Measurements from ENCODE around the gene TRIO. TPM values are rescaled to one million over a fixed set of nuclear protein-coding genes. Genes with fewer than 3 reads are reported as not detected.

TRIO gene
- polyA plus RNA-seq, 1 experiment = 176 TPM

DNA sequence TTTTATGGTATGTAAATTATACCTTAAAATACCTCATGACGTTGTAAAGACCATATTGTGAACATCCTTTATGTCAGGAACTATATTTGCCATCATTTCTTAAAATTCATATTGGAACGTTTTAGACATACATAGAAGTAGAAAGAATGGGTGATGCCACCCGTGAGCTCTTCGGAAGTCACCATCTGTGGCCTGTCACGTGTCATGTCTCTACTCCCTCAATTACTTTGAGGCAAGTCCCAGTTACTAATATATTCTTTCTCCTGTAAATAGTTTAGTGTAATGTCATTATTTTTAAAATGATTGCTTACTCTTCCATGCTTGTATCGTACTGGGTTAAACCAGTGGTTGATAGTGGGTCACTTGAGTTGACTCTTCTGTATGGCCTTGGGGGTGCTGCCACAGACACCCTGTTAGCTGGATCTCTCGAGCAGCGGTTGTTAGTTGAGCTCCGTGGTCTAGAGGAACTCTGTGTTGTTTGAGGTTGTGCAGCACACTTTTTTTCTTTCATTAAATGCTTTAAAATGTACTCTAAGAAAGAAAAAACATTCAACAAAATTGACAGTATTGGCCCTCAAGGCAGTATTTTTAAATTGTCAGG is 66.2 kb downstream of the TRIO start:
- TF ChIP-seq, protein P1, sequence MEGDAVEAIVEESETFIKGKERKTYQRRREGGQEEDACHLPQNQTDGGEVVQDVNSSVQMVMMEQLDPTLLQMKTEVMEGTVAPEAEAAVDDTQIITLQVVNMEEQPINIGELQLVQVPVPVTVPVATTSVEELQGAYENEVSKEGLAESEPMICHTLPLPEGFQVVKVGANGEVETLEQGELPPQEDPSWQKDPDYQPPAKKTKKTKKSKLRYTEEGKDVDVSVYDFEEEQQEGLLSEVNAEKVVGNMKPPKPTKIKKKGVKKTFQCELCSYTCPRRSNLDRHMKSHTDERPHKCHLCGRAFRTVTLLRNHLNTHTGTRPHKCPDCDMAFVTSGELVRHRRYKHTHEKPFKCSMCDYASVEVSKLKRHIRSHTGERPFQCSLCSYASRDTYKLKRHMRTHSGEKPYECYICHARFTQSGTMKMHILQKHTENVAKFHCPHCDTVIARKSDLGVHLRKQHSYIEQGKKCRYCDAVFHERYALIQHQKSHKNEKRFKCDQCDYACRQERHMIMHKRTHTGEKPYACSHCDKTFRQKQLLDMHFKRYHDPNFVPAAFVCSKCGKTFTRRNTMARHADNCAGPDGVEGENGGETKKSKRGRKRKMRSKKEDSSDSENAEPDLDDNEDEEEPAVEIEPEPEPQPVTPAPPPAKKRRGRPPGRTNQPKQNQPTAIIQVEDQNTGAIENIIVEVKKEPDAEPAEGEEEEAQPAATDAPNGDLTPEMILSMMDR (IDR thresholded peaks at IDR 0.05; ENCODE audit: insufficient read depth, low read depth, low read length) = no peak
- CTCF ChIA-PET = interaction anchor here (0.5 to 1.0 kb wide), 4 partner anchors 25 to 144 kb away, joined by 3 to 4 read pairs (median 4); no protein-coding TSS in a partner anchor
- Histone ChIP-seq H3K4me3 (ENCODE audit: low read depth, low read length) (no peak overlapping the region), H3K36me3 (ENCODE audit: control insufficient read depth, insufficient read depth, low read length) (no peaks in the 10 kb centered on the region), H3K27me3 (ENCODE audit: control insufficient read depth, insufficient read depth, low read length) (no peaks in the 10 kb centered on the region)
- no peak for DNase-seq (ENCODE audit: low read depth)
- POLR2A ChIA-PET = no interaction called here

GRCh38 chr5:14209836-14210235 is 66.7 kb downstream of the TRIO start:
- no peak for DNase-seq (ENCODE audit: low read depth)
- POLR2A ChIA-PET = no interaction called here
- CTCF ChIA-PET = interaction anchor here (0.5 to 1.0 kb wide), 3 partner anchors 29 to 144 kb away, joined by 3 to 4 read pairs (median 4); no protein-coding TSS in a partner anchor
- TF ChIP-seq, protein P1 (IDR thresholded peaks at IDR 0.05; ENCODE audit: insufficient read depth, low read depth, low read length) = no peak
- H3K4me3 ChIP-seq (ENCODE audit: low read depth, low read length) = no peak overlapping the region
- no peaks in the 10 kb centered on the region for H3K36me3 ChIP-seq (ENCODE audit: control insufficient read depth, insufficient read depth, low read length)
- no peaks in the 10 kb centered on the region for H3K27me3 ChIP-seq (ENCODE audit: control insufficient read depth, insufficient read depth, low read length)

DNA sequence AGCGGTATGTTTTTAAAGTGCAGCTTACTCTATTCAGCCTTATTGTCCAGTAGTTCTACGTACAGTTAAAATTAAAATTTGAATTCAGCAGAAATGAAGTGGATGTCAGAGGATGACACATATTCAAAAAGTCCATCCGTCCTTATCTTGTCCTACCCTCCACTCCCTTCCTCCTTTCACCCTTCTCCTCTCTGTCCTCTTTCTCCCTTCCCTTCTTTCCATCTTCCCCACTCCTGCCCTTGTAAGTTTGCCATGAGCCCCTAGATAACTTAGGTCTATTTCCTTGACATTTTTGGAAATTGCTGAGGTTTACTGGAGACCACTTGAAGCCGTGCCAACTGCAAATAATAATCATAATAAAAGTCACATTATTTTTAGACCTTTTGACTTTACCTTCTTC is 67.6 kb downstream of the TRIO start:
- CTCF ChIA-PET = no interaction called here
- H3K27me3 ChIP-seq (ENCODE audit: control insufficient read depth, insufficient read depth, low read length) = no peaks in the 10 kb centered on the region
- POLR2A ChIA-PET = no interaction called here
- H3K4me3 ChIP-seq (ENCODE audit: low read depth, low read length) = no peak overlapping the region
- no peaks in the 10 kb centered on the region for H3K36me3 ChIP-seq (ENCODE audit: control insufficient read depth, insufficient read depth, low read length)
- DNase-seq (ENCODE audit: low read depth) = no peak
- TF ChIP-seq, protein P1 (IDR thresholded peaks at IDR 0.05; ENCODE audit: insufficient read depth, low read depth, low read length) = no peak

DNA sequence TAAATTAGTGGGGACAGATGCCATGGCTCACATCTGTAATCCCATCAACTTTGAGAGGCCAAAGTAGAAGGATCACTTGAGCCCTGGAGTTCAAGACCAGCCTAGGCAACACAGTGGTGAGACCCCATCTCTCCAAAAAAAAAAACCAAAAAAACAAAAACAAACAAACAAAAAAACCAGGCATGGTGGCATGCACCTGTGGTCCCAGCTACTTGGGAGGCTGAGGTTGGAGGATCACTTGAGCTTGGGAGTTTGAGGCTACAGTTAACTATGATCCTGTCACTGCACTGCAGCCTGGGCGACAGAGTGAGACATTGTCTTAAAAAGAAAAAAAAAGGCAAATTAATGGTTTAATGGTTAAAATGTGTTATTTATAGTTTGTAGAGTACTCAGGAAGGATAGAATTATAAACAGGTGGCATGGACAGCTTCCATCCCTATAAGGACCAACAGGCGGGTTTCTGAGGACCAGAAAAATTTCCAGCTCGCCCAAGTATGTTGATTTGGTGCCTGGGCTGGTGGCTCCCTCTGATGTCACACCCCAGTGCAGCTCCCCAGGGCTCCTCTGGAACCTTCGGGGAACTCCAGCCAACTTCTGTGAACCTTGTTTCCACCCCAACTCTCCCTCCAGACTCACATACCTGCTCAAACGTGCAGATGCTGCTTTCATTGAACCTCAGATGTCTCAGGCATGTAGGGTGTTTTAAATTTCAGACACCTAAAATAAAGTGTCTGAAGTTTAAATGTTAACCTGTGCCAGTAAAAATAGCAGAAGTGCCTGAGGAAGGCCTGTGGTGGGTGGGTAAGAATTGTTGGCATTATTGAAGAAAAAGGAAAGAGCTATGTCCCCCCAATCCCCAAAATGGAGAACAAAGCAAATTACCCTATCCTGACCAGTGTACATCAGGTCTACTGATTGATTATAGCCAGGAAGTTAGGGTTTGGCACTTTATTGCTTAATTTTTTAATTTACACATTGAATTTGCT is 69.0 kb downstream of the TRIO start:
- no peak overlapping the region for H3K4me3 ChIP-seq (ENCODE audit: low read depth, low read length)
- no peak for DNase-seq (ENCODE audit: low read depth)
- no peaks in the 10 kb centered on the region for H3K27me3 ChIP-seq (ENCODE audit: control insufficient read depth, insufficient read depth, low read length)
- H3K36me3 ChIP-seq (ENCODE audit: control insufficient read depth, insufficient read depth, low read length) = no peaks in the 10 kb centered on the region
- ChIA-PET CTCF (interaction anchor here (0.7 kb wide), 1 partner anchor 47 kb away, joined by 4 read pairs; no protein-coding TSS in a partner anchor), POLR2A (no interaction called here)
- TF ChIP-seq, protein P1 (IDR thresholded peaks at IDR 0.05; ENCODE audit: insufficient read depth, low read depth, low read length) = no peak

GRCh38 chr5:14212838-14213237 is 69.7 kb downstream of the TRIO start:
- no peak for DNase-seq (ENCODE audit: low read depth)
- no peak overlapping the region for H3K4me3 ChIP-seq (ENCODE audit: low read depth, low read length)
- no peaks in the 10 kb centered on the region for H3K27me3 ChIP-seq (ENCODE audit: control insufficient read depth, insufficient read depth, low read length)
- no peaks in the 10 kb centered on the region for H3K36me3 ChIP-seq (ENCODE audit: control insufficient read depth, insufficient read depth, low read length)
- POLR2A ChIA-PET = no interaction called here
- TF ChIP-seq, protein P1 (IDR thresholded peaks at IDR 0.05; ENCODE audit: insufficient read depth, low read depth, low read length) = no peak
- CTCF ChIA-PET = no interaction called here

All from BJ (cell line).